ENCODE data around the gene ITGA2B. TPM values are rescaled to one million over a fixed set of nuclear protein-coding genes. Genes with fewer than 3 reads are reported as not detected.

The ITGA2B gene
- total and polyA plus RNA-seq, 4 donors: 1.4 to 9.2 (median 4.2) TPM

DNA sequence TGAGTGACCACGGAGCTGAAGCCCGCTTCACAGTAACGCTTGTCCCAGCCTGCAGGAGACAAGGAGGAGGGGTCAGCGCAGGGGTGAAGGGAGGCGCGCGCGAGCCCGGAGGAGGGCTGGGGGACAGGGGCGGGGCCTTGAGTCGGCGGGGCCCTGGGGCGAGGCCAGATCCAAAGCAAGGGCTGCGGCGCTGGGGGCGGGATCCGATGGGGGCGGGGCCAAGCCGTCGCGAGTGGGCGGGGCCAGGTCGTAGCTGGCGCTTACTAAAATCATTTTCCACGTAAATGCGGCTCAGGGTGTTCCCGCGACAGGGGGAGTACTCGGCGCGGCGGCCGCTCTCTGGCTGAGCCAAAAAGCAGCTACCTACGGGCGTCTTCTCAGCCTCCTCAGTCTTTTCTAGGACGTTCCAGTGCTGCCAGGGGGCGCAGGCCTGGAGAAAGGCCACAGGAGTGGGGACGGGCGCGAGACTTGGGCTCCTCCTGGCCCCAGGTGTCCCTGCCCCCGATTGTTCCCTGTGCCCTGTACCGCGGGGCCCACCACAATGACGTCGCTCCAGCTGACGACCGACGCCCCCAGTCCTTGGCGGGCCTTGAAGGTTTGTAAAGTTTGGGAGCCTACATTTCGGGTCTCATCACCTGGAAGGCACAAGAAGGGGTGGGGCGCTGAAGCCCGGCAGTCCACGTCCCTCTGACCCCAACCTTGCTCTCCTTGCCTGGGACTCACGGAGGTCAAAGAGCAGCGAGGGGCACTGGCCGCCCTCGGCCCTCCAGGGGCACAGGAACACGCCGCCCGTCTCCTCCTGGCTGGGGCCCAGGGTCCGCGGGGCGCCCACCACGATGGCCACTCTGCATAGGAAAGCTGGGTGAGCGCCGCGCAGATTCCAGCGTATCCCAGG lies 3.9 kb downstream of the ITGA2B start:
- Histone ChIP-seq H3K27ac (ENCODE audit: low read depth in 1 of 2, low read length in 1 of 2) (no peak overlapping the region), H3K9ac (ENCODE audit: insufficient read depth in 1 of 2, low read length in 2 of 2) (no peak overlapping the region), H3K9me3 (ENCODE audit: control insufficient read depth in 4 of 4, insufficient read depth in 3 of 4, low read length in 3 of 4) (no peaks in the 10 kb centered on the region), H3K36me3 (ENCODE audit: control insufficient read depth in 4 of 4, insufficient read depth in 4 of 4, low read length in 4 of 4) (no peaks in the 10 kb centered on the region), H3K4me1 (ENCODE audit: control insufficient read depth in 5 of 5, insufficient read depth in 5 of 5, low read length in 5 of 5) (peaks cover 0 to 16% (median 0%) of the 10 kb centered on the region in 5 donors), H3K4me3 (peak overlapping the region; percentile 36), H3K27me3 (ENCODE audit: control insufficient read depth in 3 of 3, insufficient read depth in 3 of 3, low read length in 2 of 3) (peaks cover 0 to 21% (median 3%) of the 10 kb centered on the region in 3 donors)
- peak; percentile 87 to 94 (median 94) for DNase-seq
- 6 to 8% methylated on average over 61 to 68 of the region's 68 CpGs for WGBS, 2 donors
- ATAC-seq (ENCODE audit: insufficient read depth, low FRiP score): peak; percentile 90
- no peak for TF ChIP-seq CTCF (IDR thresholded peaks at IDR 0.05; ENCODE audit: control extremely low read depth, extremely low read depth)

DNA sequence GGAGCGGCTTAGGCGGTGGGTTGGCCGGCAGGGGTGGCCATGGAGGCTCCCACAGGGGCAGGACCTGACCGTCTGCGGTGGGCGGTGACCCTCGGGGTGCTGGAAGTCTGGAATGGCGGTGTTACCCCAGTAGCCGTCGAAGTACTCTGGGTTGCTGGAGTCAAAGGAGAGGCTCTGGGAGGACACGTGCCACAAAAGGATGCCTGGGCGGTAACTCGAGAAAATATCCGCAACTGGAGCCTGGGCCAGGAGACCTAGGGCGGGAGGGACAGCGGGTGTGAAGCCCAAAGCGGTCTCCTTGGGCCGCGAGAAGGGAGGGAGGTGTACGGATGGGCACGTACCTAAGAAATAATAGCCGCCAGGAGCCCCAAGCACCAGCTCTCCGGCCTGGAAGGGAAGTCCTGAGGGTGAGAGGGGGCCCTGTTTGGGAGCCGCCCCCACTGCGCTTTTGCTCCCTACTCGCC lies 4.6 kb downstream of the ITGA2B start:
- H3K9me3 ChIP-seq (ENCODE audit: control insufficient read depth in 4 of 4, insufficient read depth in 3 of 4, low read length in 3 of 4): no peaks in the 10 kb centered on the region
- H3K9ac ChIP-seq (ENCODE audit: insufficient read depth in 1 of 2, low read length in 2 of 2): no peak overlapping the region
- peak overlapping the region; percentile 36 for H3K4me3 ChIP-seq
- no peak for ATAC-seq (ENCODE audit: insufficient read depth, low FRiP score)
- no peaks in the 10 kb centered on the region for H3K36me3 ChIP-seq (ENCODE audit: control insufficient read depth in 4 of 4, insufficient read depth in 4 of 4, low read length in 4 of 4)
- H3K27ac ChIP-seq (ENCODE audit: low read depth in 1 of 2, low read length in 1 of 2): no peak overlapping the region
- no peak for TF ChIP-seq CTCF (IDR thresholded peaks at IDR 0.05; ENCODE audit: control extremely low read depth, extremely low read depth)
- peak in 2 of 3 donors; percentile 11 to 35 for DNase-seq
- peaks cover 0 to 21% (median 3%) of the 10 kb centered on the region in 3 donors for H3K27me3 ChIP-seq (ENCODE audit: control insufficient read depth in 3 of 3, insufficient read depth in 3 of 3, low read length in 2 of 3)
- 6 to 8% methylated on average over 26 of the region's 26 CpGs for WGBS, 2 donors
- H3K4me1 ChIP-seq (ENCODE audit: control insufficient read depth in 5 of 5, insufficient read depth in 5 of 5, low read length in 5 of 5): peaks cover 0 to 16% (median 0%) of the 10 kb centered on the region in 5 donors

DNA sequence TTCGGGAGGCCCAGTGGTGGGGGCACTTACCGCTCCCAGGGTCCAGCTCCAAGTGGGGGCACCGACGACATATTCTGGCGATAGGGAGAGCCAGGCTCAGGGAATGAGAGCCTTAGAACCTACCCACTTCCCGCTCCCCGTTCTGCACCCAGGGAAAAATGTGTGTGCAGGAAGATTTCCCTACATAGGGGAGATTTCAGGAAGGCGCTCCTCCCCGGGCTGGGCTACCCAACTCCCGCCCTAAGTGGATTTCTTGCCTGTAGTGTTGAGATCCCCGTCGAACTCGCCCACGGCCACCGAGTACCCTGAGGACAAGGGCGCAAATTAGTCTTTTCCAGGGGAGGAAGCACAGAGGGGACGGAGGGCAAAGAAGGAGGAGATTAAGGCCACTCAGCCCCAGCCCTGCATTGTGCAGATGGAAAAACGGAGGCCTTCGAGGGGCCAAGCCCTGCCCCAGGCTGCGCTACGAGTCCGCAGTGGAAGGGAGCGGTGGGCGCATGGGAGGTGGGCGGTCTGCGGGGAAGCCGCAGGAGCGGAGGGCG lies 5.1 kb downstream of the ITGA2B start:
- Histone ChIP-seq H3K9me3 (ENCODE audit: control insufficient read depth in 4 of 4, insufficient read depth in 3 of 4, low read length in 3 of 4) (no peaks in the 10 kb centered on the region), H3K36me3 (ENCODE audit: control insufficient read depth in 4 of 4, insufficient read depth in 4 of 4, low read length in 4 of 4) (no peaks in the 10 kb centered on the region), H3K27me3 (ENCODE audit: control insufficient read depth in 3 of 3, insufficient read depth in 3 of 3, low read length in 2 of 3) (peaks cover 0 to 21% (median 3%) of the 10 kb centered on the region in 3 donors), H3K4me1 (ENCODE audit: control insufficient read depth in 5 of 5, insufficient read depth in 5 of 5, low read length in 5 of 5) (peaks cover 0 to 16% (median 0%) of the 10 kb centered on the region in 5 donors), H3K9ac (ENCODE audit: insufficient read depth in 1 of 2, low read length in 2 of 2) (no peak overlapping the region), H3K27ac (ENCODE audit: low read depth in 1 of 2, low read length in 1 of 2) (no peak overlapping the region), H3K4me3 (no peak overlapping the region)
- no peak for TF ChIP-seq CTCF (IDR thresholded peaks at IDR 0.05; ENCODE audit: control extremely low read depth, extremely low read depth)
- DNase-seq (no peak), ATAC-seq (ENCODE audit: insufficient read depth, low FRiP score) (no peak)
- WGBS, 2 donors: 42 to 45% methylated on average over 28 to 29 of the region's 29 CpGs
